Panc1 (cell line): Measurements from ENCODE around the gene MMD2. TPM values are rescaled to one million over a fixed set of nuclear protein-coding genes. Genes with fewer than 3 reads are reported as not detected.
A peak's percentile ranks its signal among the peaks of the same experiment; 100 is the strongest.

ENCODE experiments used
- ATAC-seq: fragments of 200-7000 bp; cut with Tn5 transposase; 2 replicates; pipeline ENCODE4 v1.9.1; 2020; ENCODE audit warnings: mild to moderate bottlenecking, moderate library complexity
- BruUV-seq: library from RNA; stranded (reverse); fragments of 400-500 nt; replicated peaks from 2 replicates; lab custom pipeline; 2021; lab: Mats Ljungman, UMichigan
- CTCF ChIA-PET: fragments of 300-600 bp; sonication (Branson Sonifier 250); formaldehyde crosslinking; loops from one replicate; lab custom pipeline; 2022; ENCODE audit warnings: antibody characterized with exemption; lab: Charles Lee
- POLR2A ChIA-PET: fragments of 300-600 bp; sonication (Branson Sonifier 250); formaldehyde crosslinking; loops from one replicate; lab custom pipeline; 2022; ENCODE audit warnings: antibody characterized with exemption; lab: Charles Lee
- DNase-seq: peaks from one replicate; pipeline ENCODE4 v3.0.0-alpha.2; 2010; ENCODE audit warnings: low read depth, low spot score
- H3K27ac ChIP-seq: 2 replicates; pipeline ENCODE4 v1.5.1; 2011; ENCODE audit warnings: mild to moderate bottlenecking, low read length, inconsistent platforms
- H3K27me3 ChIP-seq: fragments of 200-500 bp; sonication (Bioruptor generic); 2 replicates; pipeline ENCODE4 v1.6.0; 2014; ENCODE audit warnings: low read length, inconsistent platforms; ENCODE audit not compliant: control insufficient read depth, insufficient read depth
- H3K36me3 ChIP-seq: fragments of 200-500 bp; sonication (Bioruptor generic); 2 replicates; pipeline ENCODE4 v1.5.1; 2014; ENCODE audit warnings: inconsistent platforms, mild to moderate bottlenecking, low read length, moderate library complexity; ENCODE audit not compliant: control insufficient read depth, insufficient read depth
- H3K4me1 ChIP-seq: 2 replicates; pipeline ENCODE4 v1.5.1; 2011; ENCODE audit warnings: inconsistent platforms, mild to moderate bottlenecking, low read length, moderate library complexity; ENCODE audit not compliant: control insufficient read depth, insufficient read depth
- H3K4me3 ChIP-seq, 2 experiments: 2 replicates each; pipeline ENCODE4 v1.5.1; 2011 to 2012; ENCODE audit warnings: low read depth in 2 of 2, low read length in 2 of 2, mild to moderate bottlenecking in 2 of 2, inconsistent platforms in 1 of 2, moderate library complexity in 1 of 2
- H3K9me3 ChIP-seq: fragments of 200-500 bp; sonication (Bioruptor generic); 2 replicates; pipeline ENCODE4 v1.5.1; 2014; ENCODE audit warnings: low read depth, mild to moderate bottlenecking, inconsistent platforms, low read length, moderate library complexity; ENCODE audit not compliant: control insufficient read depth, insufficient read depth
- POLR2AphosphoS5 ChIP-seq: IDR thresholded peaks from 2 replicates; pipeline ENCODE4 v1.6.1; 2012; ENCODE audit warnings: mild to moderate bottlenecking, low read depth, low read length, moderate library complexity
- SIN3A ChIP-seq: IDR thresholded peaks from 2 replicates; pipeline ENCODE4 v1.6.1; 2012; ENCODE audit warnings: low read depth, mild to moderate bottlenecking, low read length, moderate library complexity, borderline replicate concordance; ENCODE audit not compliant: insufficient read depth
- TCF7L2 ChIP-seq: IDR thresholded peaks from 2 replicates; pipeline ENCODE4 v1.6.1; 2011; ENCODE audit warnings: mild to moderate bottlenecking, low read depth, low read length, inconsistent platforms
- in situ Hi-C: cut with HindIII; loops from 2 replicates; pipeline ENCODE4 v1.10.0; 2016; ENCODE audit warnings: low sequenced_read_pairs, low pct_unique_long_range_greater_than_20kb
- intact Hi-C: fragments of 100-400 bp; cut with micrococcal nuclease; formaldehyde crosslinking; loops from one replicate; pipeline ENCODE4 v1.10.0; 2022; ENCODE audit not compliant: unreplicated experiment
- total RNA-seq: library from RNA; stranded (reverse); gene quantifications from one replicate; pipeline ENCODE4 v1.2.1, GENCODE V29; 2021; ENCODE audit not compliant: unreplicated experiment
- TF ChIP-seq, protein P1 (sequence below): fragments of 450-650 bp; IDR thresholded peaks from 2 replicates; pipeline ENCODE4 v1.5.1; 2017; ENCODE audit warnings: mild to moderate bottlenecking
- TF ChIP-seq, protein P2 (sequence below), 2 experiments: IDR thresholded peaks; 2 replicates each; pipeline ENCODE4 v1.6.1; 2011 to 2012; ENCODE audit warnings: low read depth in 2 of 2, control low read depth in 1 of 2, low read length in 1 of 2, mild to moderate bottlenecking in 1 of 2, moderate library complexity in 1 of 2; ENCODE audit not compliant: insufficient read depth in 1 of 2

The MMD2 gene
- total RNA-seq, 1 experiment from 2014 or later = not detected

DNA sequence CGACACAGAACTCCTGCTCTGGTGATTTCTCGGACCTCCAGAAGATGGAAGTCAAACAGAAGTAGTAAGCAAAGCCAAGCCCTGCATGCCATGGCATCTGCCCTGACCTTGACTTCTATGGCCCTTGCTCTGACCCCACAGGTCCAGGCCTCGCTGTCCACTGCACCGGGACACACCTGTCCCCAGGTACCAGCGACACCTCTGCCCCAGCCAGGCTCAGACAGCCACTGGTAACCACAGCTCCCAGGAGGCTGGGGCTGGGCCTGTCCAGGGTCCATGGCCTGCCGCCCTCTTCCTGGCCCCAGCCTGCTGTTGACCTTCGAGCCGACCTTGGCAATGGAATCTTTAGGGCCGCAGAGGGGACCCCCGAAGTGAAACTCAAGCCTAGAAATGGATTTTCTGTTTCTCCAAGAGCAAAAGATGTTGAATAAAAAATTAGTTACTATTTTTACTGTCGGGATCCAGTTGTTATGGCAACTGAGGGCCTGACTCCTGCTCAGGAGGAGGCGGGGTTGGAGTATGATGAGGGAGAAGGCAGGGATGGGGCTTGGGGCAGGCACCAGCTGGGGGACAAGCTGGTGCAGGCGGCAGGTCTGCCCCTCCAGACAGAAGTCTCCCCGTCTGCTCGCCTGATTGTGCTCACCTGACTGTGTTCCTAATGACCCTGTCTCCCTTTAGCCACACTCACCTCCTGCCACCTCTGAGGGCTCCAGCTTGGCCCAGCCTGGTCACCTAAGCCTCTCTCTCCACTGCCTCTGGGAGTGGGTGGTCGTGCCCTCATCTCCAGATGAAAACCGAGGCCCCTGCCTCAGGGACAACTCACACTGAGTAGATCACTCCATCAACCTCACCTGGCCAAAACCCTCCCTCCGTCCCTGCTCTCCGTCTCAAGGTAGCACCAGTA lies 4.1 kb upstream of the MMD2 start:
- no peaks in the 10 kb centered on the region for H3K9me3 ChIP-seq
- BruUV-seq = no TSS peak
- in situ Hi-C loops = no loop called here
- H3K36me3 ChIP-seq = no peaks in the 10 kb centered on the region
- no peak for TF ChIP-seq SIN3A
- H3K27ac ChIP-seq = no peak overlapping the region
- H3K4me1 ChIP-seq = no peaks in the 10 kb centered on the region
- ChIA-PET CTCF (no interaction called here), POLR2A (interaction anchor here (0.6 kb wide), 2 partner anchors 10 to 18 kb away, joined by 8 to 18 read pairs; no protein-coding TSS in a partner anchor)
- ATAC-seq (peak; percentile 19; the same call in 1 of the 2 replicates), DNase-seq (no peak)
- peaks cover 5% of the 10 kb centered on the region; the same call in 1 of the 2 replicates for H3K27me3 ChIP-seq
- intact Hi-C loops = no loop called here
- H3K4me3 ChIP-seq = no peak overlapping the region

DNA sequence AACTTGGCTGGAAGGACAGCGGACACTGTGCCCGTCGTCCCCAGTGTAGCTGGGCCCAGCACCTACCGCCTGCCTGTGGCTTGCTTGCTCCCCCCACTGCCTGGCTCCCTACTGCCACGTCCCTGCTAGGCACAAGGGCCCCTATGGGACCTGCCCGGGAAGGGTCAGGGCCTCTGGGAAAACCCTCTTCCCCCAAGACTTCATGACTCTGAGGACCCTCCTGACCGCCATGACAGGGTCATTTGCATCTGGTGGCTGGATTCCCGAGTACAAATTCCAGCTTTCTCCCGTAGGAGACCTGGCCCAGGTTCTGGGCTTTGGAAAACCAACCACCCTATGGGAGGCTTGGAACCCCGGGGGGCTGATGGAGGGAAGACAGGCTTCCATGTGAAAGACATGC lies 1.4 kb upstream of the MMD2 start:
- in situ Hi-C loops (no loop called here), intact Hi-C loops (no loop called here)
- DNase-seq (no peak), ATAC-seq (0 out of 2 replicates have a peak, but pooled peaks have one; percentile 44)
- no peak overlapping the region for H3K27ac ChIP-seq
- no peaks in the 10 kb centered on the region for H3K4me1 ChIP-seq
- TF ChIP-seq, protein P1, sequence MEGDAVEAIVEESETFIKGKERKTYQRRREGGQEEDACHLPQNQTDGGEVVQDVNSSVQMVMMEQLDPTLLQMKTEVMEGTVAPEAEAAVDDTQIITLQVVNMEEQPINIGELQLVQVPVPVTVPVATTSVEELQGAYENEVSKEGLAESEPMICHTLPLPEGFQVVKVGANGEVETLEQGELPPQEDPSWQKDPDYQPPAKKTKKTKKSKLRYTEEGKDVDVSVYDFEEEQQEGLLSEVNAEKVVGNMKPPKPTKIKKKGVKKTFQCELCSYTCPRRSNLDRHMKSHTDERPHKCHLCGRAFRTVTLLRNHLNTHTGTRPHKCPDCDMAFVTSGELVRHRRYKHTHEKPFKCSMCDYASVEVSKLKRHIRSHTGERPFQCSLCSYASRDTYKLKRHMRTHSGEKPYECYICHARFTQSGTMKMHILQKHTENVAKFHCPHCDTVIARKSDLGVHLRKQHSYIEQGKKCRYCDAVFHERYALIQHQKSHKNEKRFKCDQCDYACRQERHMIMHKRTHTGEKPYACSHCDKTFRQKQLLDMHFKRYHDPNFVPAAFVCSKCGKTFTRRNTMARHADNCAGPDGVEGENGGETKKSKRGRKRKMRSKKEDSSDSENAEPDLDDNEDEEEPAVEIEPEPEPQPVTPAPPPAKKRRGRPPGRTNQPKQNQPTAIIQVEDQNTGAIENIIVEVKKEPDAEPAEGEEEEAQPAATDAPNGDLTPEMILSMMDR = no peak
- TF ChIP-seq TCF7L2 = no peak
- no peak for TF ChIP-seq POLR2AphosphoS5
- TF ChIP-seq SIN3A = no peak
- TF ChIP-seq, protein P2, sequence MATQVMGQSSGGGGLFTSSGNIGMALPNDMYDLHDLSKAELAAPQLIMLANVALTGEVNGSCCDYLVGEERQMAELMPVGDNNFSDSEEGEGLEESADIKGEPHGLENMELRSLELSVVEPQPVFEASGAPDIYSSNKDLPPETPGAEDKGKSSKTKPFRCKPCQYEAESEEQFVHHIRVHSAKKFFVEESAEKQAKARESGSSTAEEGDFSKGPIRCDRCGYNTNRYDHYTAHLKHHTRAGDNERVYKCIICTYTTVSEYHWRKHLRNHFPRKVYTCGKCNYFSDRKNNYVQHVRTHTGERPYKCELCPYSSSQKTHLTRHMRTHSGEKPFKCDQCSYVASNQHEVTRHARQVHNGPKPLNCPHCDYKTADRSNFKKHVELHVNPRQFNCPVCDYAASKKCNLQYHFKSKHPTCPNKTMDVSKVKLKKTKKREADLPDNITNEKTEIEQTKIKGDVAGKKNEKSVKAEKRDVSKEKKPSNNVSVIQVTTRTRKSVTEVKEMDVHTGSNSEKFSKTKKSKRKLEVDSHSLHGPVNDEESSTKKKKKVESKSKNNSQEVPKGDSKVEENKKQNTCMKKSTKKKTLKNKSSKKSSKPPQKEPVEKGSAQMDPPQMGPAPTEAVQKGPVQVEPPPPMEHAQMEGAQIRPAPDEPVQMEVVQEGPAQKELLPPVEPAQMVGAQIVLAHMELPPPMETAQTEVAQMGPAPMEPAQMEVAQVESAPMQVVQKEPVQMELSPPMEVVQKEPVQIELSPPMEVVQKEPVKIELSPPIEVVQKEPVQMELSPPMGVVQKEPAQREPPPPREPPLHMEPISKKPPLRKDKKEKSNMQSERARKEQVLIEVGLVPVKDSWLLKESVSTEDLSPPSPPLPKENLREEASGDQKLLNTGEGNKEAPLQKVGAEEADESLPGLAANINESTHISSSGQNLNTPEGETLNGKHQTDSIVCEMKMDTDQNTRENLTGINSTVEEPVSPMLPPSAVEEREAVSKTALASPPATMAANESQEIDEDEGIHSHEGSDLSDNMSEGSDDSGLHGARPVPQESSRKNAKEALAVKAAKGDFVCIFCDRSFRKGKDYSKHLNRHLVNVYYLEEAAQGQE (IDR thresholded peaks at IDR 0.05; ENCODE audit: insufficient read depth in 1 of 2, low read depth in 2 of 2, low read length in 1 of 2) = no peak
- H3K9me3 ChIP-seq = no peaks in the 10 kb centered on the region
- ChIA-PET CTCF (no interaction called here), POLR2A (no interaction called here)
- BruUV-seq = no TSS peak
- H3K36me3 ChIP-seq = no peaks in the 10 kb centered on the region
- no peak overlapping the region for H3K4me3 ChIP-seq
- H3K27me3 ChIP-seq = peaks cover 7% of the 10 kb centered on the region

DNA sequence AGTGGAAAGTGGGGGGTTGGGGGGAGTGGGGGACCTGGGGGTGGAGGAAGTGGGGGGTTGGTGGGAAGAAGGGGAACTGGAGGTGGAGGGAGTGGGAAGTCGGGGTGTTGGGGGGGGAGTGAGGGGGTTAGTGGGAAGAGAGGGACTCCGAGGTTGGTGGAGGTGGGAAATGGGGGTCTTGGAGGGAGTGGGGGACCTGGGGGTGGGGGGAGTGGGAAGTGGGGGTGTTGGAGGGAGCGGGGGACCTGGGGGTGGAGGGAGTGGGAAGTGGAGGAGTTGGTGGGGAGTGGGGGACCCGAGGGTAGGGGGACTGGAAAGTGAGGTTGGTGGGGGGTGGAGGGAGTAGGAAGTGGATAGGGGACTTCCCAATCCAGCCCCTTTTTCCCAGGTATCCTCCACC lies 906 bp upstream of the MMD2 start:
- Histone ChIP-seq H3K4me3 (no peak overlapping the region), H3K27ac (no peak overlapping the region), H3K4me1 (no peaks in the 10 kb centered on the region), H3K36me3 (no peaks in the 10 kb centered on the region), H3K27me3 (peaks cover 11% of the 10 kb centered on the region), H3K9me3 (no peaks in the 10 kb centered on the region)
- intact Hi-C loops (no loop called here), in situ Hi-C loops (no loop called here)
- POLR2A ChIA-PET = no interaction called here
- CTCF ChIA-PET = no interaction called here
- no peak for ATAC-seq
- BruUV-seq = no TSS peak
- TF ChIP-seq TCF7L2 = no peak
- TF ChIP-seq, protein P1 = no peak
- TF ChIP-seq SIN3A = no peak
- TF ChIP-seq POLR2AphosphoS5 = no peak
- TF ChIP-seq, protein P2 (IDR thresholded peaks at IDR 0.05; ENCODE audit: insufficient read depth in 1 of 2, low read depth in 2 of 2, low read length in 1 of 2) = no peak
- DNase-seq = no peak
